ENCODE data around the gene SMAD2.
A peak's percentile ranks its signal among the peaks of the same experiment; 100 is the strongest.

SMAD2 gene

DNA sequence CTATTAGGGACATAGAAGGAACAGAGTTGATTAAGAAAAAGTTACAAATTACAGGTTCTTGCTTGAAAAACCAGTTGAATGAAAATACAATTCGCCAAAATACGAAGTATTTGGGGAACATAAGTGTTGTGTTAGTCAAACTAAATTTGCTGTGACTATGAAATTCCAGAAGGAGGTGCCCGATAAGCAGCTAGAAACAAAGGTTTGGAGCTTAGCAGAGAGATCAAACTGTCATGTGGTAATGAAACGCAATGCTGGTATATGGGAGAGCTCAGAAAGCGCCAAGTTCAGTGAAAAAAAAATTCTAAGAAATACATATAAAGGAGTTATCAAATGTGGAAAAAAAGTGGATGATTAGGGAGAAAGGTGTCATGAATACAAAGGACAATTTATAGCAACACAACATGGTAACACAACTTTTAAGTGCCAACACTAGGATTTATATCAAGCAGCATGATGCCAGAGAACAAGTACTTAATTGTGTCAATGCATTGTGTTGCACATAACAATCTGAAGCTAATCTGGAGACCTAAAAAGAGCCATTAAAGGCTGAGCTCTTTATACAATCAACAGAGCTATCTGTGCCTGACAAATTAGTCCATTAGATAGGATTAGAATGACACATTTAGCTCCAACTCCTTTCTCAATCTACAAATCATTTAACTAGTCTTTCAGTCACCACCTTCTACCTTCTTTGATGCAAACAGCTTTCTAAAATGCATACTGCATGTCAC is 31.2 kb downstream of the SMAD2 start:
- TF ChIP-seq, protein P1, sequence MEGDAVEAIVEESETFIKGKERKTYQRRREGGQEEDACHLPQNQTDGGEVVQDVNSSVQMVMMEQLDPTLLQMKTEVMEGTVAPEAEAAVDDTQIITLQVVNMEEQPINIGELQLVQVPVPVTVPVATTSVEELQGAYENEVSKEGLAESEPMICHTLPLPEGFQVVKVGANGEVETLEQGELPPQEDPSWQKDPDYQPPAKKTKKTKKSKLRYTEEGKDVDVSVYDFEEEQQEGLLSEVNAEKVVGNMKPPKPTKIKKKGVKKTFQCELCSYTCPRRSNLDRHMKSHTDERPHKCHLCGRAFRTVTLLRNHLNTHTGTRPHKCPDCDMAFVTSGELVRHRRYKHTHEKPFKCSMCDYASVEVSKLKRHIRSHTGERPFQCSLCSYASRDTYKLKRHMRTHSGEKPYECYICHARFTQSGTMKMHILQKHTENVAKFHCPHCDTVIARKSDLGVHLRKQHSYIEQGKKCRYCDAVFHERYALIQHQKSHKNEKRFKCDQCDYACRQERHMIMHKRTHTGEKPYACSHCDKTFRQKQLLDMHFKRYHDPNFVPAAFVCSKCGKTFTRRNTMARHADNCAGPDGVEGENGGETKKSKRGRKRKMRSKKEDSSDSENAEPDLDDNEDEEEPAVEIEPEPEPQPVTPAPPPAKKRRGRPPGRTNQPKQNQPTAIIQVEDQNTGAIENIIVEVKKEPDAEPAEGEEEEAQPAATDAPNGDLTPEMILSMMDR (conservative IDR thresholded peaks at IDR 0.05; ENCODE audit: low read depth, low read length) = no peak
- peak overlapping the region; percentile 1 for H3K4me3 ChIP-seq (ENCODE audit: low read length)
- DNase-seq (ENCODE audit: low read depth) = peak; percentile 48

- H3K4me3 ChIP-seq (ENCODE audit: low read length) = peak overlapping the region; percentile 1
- DNase-seq (ENCODE audit: low read depth) = peak; percentile 29
- TF ChIP-seq, protein P1 (conservative IDR thresholded peaks at IDR 0.05; ENCODE audit: low read depth, low read length) = no peak
These were observed 31.8 kb downstream of the SMAD2 start for GRCh38 chr18:47898696-47899095.

GRCh38 chr18:47898055-47898454 is 32.4 kb downstream of the SMAD2 start:
- DNase-seq (ENCODE audit: low read depth) = peak; percentile 46
- TF ChIP-seq, protein P1 (conservative IDR thresholded peaks at IDR 0.05; ENCODE audit: low read depth, low read length) = no peak
- H3K4me3 ChIP-seq (ENCODE audit: low read length) = no peak overlapping the region

DNA sequence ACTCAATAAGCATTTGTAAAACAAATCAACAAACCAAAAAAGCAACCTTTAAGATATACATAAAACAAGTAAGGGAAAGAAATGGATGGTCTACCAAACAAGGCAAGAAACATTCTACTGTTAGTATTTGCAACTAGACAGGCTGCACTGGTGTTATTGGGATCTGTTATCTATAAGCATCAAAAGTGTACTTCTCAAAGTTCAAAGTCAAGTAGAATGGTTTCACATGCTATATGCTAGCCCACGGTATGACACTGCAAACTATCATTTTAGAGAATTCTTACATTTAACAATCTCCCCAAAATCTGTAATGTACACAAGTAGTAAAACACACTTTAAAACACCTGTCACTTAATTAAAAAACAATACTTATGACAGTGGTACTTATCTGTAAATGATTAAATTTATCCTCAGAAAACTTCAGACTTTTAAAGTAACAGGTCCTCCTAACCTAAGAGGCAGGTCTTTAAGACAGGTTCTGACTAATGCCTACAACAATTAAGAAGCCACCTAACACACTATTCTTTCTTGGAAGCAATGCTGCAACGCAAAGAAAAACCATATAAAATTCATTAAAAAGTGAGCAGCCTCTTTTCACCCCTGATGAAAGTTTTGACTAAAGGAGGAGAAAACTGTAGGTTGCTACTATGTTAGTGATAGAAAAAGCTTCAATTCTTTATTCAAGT is 34.8 kb downstream of the SMAD2 start:
- TF ChIP-seq, protein P1 (conservative IDR thresholded peaks at IDR 0.05; ENCODE audit: low read depth, low read length) = no peak
- DNase-seq (ENCODE audit: low read depth) = no peak
- no peak overlapping the region for H3K4me3 ChIP-seq (ENCODE audit: low read length)

GRCh38 chr18:47893939-47894699 is 36.3 kb downstream of the SMAD2 start:
- DNase-seq (ENCODE audit: low read depth) = no peak
- no peak overlapping the region for H3K4me3 ChIP-seq (ENCODE audit: low read length)
- TF ChIP-seq, protein P1 (conservative IDR thresholded peaks at IDR 0.05; ENCODE audit: low read depth, low read length) = no peak

DNA sequence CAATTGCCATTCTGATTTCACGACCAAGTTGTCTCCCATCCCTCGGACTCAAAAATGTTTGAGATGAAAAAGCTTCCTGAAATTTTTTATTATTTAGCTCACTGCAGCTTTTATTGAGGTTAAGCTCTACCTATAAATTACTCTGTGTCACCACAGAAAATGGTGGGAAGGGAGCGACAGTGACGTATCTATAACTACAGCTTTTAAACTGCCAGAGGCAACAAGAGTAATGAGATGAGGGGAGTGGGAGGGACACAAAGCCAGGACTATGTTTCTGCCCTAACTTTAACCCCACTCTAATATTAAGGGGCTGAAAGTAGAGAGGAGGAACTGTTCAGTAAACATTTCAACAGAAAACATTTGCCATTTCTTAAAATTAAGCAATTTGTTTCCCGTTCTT is 37.4 kb downstream of the SMAD2 start:
- DNase-seq (ENCODE audit: low read depth) = no peak
- TF ChIP-seq, protein P1 (conservative IDR thresholded peaks at IDR 0.05; ENCODE audit: low read depth, low read length) = no peak
- H3K4me3 ChIP-seq (ENCODE audit: low read length) = no peak overlapping the region

Measured in retinal pigment epithelial cell (primary cell).